Middle frontal gyrus (tissue), 1 donor: ENCODE data around the gene SSTR1.

ENCODE experiments used
- DNase-seq: peaks from one replicate; pipeline ENCODE4 v3.0.0-alpha.2; 2015; ENCODE audit warnings: low spot score; ENCODE audit errors: extremely low spot score

The SSTR1 gene

GRCh38 chr14:38233218-38233617, 25.5 kb downstream of the SSTR1 start:
- no peak for DNase-seq

DNA sequence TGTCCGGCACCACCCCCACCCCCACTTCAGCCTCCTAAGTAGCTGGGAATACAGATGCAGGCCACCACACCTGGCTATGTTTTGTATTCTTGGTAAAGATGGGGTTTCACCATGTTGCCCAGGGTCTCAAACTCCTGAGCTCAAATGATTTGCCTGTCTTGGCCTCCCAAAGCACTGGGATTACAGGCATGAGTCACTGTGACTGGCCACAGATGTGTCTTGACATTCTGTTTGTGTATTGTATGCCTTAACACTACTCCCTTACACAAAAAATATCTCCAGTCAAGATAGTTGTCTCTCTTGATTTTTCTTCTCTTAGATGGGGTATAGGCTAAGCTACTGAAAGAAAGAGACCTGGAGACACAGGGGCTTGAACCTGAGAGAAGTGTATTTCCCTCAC, 30.6 kb downstream of the SSTR1 start:
- DNase-seq, result no peak

GRCh38 chr14:38238878-38239277, 31.2 kb downstream of the SSTR1 start:
- no peak for DNase-seq

- DNase-seq, result no peak
Observed at GRCh38 chr14:38243696-38244240, 36.1 kb downstream of the SSTR1 start.

- DNase-seq, result no peak
Observed at GRCh38 chr14:38248321-38249028, 40.8 kb downstream of the SSTR1 start.

- DNase-seq, result no peak
Observed at GRCh38 chr14:38250331-38250730, 42.6 kb downstream of the SSTR1 start.

- no peak for DNase-seq
Observed at GRCh38 chr14:38252066-38252710, 44.5 kb downstream of the SSTR1 start.

DNA sequence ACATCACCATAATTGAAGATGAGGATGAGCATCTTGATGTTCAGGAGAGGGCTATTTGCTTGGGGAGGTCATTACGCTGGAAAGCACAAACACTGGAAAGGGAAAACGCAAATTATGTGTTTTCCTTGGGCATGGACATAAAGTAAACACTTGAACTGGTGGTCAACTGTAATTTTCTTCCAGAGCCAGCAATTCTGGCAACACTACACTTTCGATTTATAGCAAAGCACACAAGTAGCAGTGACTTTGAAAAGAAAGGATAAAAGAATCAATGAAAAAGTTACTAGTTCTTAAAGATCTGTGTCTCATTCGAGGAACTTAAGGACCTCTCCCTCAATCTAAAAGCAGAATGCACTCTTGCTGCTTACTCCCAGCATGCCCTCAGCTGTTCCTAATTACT, 46.0 kb downstream of the SSTR1 start:
- DNase-seq, result no peak

DNA sequence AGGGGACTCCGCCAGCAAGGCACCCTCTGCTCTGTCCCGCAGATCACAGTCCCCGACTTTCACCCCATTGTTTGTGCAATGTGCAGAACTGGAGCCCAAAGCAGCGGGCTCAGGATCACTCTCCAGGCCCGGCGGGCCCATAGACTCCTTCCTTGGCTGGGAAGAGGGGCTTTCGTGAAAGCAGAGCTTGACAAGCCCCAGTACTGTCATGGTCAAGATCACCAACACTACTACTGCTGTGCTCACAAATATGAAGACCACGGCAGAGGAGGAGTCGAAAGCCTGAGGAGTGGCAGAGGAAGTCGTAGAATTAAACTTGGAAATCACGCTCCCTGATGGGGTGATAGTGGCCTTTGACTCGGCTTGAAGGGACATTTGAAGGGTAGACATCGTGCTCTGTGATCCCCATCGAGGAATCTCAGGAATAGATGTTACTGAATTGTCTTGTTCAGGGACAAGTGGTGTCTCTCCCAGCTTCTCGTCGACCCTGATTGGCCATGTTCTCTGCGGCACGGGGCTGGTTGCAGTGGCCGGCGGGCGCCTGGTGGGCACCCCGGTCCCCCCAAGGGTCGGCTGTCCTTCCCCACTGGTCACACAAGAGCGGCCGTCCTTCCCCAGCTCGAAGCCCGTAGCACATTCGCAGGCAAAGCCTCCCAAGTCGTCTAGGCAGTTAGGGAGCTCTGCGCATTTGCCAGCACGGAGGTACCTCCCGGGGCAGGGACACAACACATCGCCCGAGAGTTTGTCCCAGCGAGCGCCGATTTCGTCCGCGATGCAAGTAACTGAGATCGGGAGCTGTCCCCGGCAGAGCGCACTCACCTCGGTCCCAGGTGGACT, 47.1 kb downstream of the SSTR1 start:
- DNase-seq, result no peak

GRCh38 chr14:38255408-38255672, 47.6 kb downstream of the SSTR1 start:
- DNase-seq, result no peak

DNA sequence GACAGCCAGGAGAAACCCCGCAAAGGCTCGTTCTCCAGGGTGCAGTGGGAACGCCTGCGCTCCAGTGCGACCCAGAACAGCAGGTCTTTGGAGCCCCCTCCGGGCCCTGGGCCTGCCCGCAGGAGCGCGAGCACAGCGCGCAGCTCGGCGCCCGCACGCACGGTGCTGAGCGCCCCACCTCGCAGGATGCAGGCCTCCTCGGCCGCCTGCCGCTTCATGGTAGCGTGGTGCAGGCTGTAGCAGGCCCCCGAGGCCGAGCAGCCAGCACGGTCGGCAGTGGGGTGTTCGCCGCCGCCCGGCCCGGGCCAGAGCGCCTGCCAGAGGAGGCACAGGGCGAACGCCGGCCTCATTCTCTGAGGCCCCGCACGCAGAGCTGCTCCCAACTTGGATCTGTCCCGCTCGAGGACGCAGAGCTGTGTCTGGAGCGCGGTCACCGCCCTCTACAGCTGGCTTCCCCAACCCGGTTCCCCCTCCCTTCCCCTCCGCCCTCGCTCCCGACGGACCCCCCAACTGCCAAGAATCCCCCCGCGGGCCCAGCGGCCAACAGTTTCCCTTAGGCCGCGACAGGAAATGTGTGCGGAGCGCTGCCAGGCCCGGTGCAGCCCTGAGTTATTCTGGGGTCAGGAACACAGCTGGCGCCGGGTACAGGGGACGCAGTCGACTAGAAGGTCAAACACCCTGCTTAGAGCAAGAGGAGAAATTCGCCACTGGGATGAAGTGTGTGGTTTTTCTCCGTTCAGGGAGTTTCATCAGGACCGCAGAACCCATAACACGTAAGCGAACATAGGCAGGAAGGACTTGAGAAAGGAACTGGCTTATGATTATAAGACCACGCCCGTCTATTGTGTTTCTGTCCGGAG, 48.2 kb downstream of the SSTR1 start, which contains the start of gene CLEC14A:
CLEC14A (minus strand) TSS at position 421 of the 860 bp plus-strand sequence; CDS start at position 350, 71 bp downstream.
- DNase-seq, result no peak

DNA sequence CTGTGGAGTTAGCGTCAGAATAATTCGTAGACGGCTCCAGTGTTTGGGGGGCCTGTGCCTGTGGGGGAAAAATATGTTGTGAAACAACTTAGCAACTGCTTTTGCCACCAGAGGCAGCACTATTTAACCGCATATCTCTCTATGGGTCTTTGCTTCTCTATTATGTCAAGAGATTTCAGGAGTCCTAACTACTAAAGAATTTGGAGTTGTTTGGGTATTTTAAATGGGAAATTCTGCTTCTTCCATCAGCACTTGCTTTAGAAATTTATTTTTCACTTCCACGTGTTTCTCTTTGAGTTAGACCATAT, 48.8 kb downstream of the SSTR1 start:
- DNase-seq, result no peak

GRCh38 chr14:38257507-38257906, 49.8 kb downstream of the SSTR1 start:
- no peak for DNase-seq

DNA sequence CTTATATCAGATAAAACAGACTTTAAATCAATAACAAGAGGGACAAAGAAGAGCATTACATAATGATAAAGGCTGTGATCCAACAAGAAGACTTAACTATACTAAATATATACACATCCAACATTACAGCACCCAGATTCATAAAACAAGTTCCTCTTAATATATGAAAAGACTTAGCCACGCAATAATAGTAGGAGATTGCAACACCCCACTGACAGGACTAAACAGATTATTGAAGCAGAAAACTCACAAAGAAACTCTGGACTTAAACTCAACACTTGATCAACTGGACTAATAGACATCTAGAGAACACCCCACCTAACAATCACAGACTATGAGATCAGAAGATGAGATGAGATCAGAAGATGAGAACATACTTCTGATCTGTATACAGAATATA, 53.9 kb downstream of the SSTR1 start:
- DNase-seq, result no peak
